ENCODE data around the gene MICAL1. TPM values are rescaled to one million over a fixed set of nuclear protein-coding genes. Genes with fewer than 3 reads are reported as not detected.

MICAL1 gene
- total RNA-seq, 4 donors from 2014 or later, result 17.9 to 29.5 (median 27.3) TPM

GRCh38 chr6:109447087-109447486 is 8.5 kb downstream of the MICAL1 start:
- TF ChIP-seq POLR2A (IDR thresholded peaks at IDR 0.05) (no peak), CTCF (IDR thresholded peaks at IDR 0.05) (no peak)
- H3K4me3 ChIP-seq (ENCODE audit: low read depth, poor library complexity, severe bottlenecking), result no peak overlapping the region
- 81 to 88% methylated on average over 9 to 10 of the region's 10 CpGs for WGBS, 2 donors
- intact Hi-C loops (cut with DNase I; ENCODE audit: low total_unique reads), result no loop called here
- DNase-seq (ENCODE audit: low spot score in 2 of 2), result peak in 1 of 2 donors; percentile 10

- H3K4me3 ChIP-seq (ENCODE audit: low read depth, poor library complexity, severe bottlenecking), result no peak overlapping the region
- WGBS, 2 donors, result 85 to 88% methylated on average over 8 of the region's 8 CpGs
- TF ChIP-seq CTCF (IDR thresholded peaks at IDR 0.05) (no peak), POLR2A (IDR thresholded peaks at IDR 0.05) (no peak)
- DNase-seq (ENCODE audit: low spot score in 2 of 2), result no peak
- intact Hi-C loops (cut with DNase I; ENCODE audit: low total_unique reads), result no loop called here
These were observed 9.0 kb downstream of the MICAL1 start for GRCh38 chr6:109446541-109446940.

DNA sequence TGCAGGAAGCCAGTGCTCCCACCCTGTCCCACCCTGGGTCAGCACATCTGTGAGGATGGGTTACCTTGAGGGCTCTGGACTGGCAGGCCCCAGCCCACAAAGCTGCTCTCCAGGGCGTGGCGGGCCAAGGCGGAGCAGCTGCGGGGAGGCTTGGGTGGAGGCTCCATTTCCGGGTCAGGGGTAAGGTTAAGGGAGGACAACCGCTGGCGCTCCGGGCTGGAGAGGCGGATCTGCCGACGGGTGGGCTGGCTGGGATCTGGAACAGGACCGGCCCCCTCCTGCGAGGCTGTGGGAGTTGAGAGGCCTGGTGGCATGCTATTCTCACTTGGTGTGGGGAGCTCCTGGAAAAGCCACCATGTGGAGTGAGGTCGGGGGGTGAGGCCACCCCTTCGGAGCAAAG is 9.5 kb downstream of the MICAL1 start:
- intact Hi-C loops (cut with DNase I; ENCODE audit: low total_unique reads), result no loop called here
- H3K4me3 ChIP-seq (ENCODE audit: low read depth, poor library complexity, severe bottlenecking), result no peak overlapping the region
- no peak for DNase-seq (ENCODE audit: low spot score in 2 of 2)
- no peak for TF ChIP-seq CTCF (IDR thresholded peaks at IDR 0.05)
- TF ChIP-seq POLR2A (IDR thresholded peaks at IDR 0.05), result no peak
- 82 to 93% methylated on average over 15 of the region's 15 CpGs for WGBS, 2 donors

- intact Hi-C loops (cut with DNase I; ENCODE audit: low total_unique reads), result no loop called here
- no peak for TF ChIP-seq CTCF (IDR thresholded peaks at IDR 0.05)
- no peak for TF ChIP-seq POLR2A (IDR thresholded peaks at IDR 0.05)
- 91% methylated on average over 9 of the region's 9 CpGs for WGBS, 2 donors
- DNase-seq (ENCODE audit: low spot score in 2 of 2), result no peak
- H3K4me3 ChIP-seq (ENCODE audit: low read depth, poor library complexity, severe bottlenecking), result no peak overlapping the region
These were observed 10.2 kb downstream of the MICAL1 start for GRCh38 chr6:109445382-109445781.

- DNase-seq (ENCODE audit: low spot score in 2 of 2), result peak in 1 of 2 donors; percentile 14
- 91 to 92% methylated on average over 10 of the region's 10 CpGs for WGBS, 2 donors
- no peak overlapping the region for H3K4me3 ChIP-seq (ENCODE audit: low read depth, poor library complexity, severe bottlenecking)
- intact Hi-C loops (cut with DNase I; ENCODE audit: low total_unique reads), result no loop called here
- TF ChIP-seq POLR2A (IDR thresholded peaks at IDR 0.05) (no peak), CTCF (IDR thresholded peaks at IDR 0.05) (no peak)
These were observed 12.1 kb downstream of the MICAL1 start for GRCh38 chr6:109443425-109443950.

DNA sequence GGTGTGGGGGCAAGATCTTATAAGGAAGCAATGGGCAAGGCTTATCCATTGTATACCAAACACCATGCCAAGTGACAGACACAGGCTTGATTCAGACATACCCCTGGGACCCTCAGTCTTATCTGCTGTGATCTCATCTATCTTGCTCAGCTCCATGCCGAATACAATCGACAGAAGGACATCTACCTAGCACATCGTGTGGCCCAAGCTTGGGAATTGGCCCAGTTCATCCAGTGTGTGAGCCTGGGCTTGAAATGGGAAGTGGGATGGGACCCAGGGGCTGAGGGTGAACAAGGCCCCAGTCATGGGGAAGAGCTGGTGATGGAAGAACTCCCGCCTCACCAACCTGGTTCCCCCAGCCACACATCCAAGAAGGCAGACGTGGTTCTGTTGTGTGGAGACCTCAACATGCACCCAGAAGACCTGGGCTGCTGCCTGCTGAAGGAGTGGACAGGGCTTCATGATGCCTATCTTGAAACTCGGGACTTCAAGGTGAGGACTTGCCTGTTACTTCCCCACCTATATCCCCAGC is 13.1 kb downstream of the MICAL1 start:
- 92 to 94% methylated on average over 6 of the region's 6 CpGs for WGBS, 2 donors
- intact Hi-C loops (cut with DNase I; ENCODE audit: low total_unique reads), result no loop called here
- DNase-seq (ENCODE audit: low spot score in 2 of 2), result no peak
- TF ChIP-seq POLR2A (IDR thresholded peaks at IDR 0.05) (no peak), CTCF (IDR thresholded peaks at IDR 0.05) (no peak)
- H3K4me3 ChIP-seq (ENCODE audit: low read depth, poor library complexity, severe bottlenecking), result no peak overlapping the region
